WTC11 (cell line): Measurements from ENCODE around the gene LDLRAD3.

ENCODE experiments used
- ETV6 ChIP-seq: sonication (generic); formaldehyde crosslinking; IDR thresholded peaks from 2 replicates; pipeline ENCODE4 v1.8.1; 2022; ENCODE audit warnings: mild to moderate bottlenecking, missing genetic modification reagents
- GABPB1 ChIP-seq: sonication (generic); formaldehyde crosslinking; IDR thresholded peaks from 2 replicates; pipeline ENCODE4 v1.8.1; 2023; ENCODE audit warnings: mild to moderate bottlenecking, missing genetic modification reagents
- NFYB ChIP-seq: sonication (generic); formaldehyde crosslinking; conservative IDR thresholded peaks from 2 replicates; pipeline ENCODE4 v1.8.0; 2022; ENCODE audit warnings: low read depth, missing genetic modification reagents
- NR2C2 ChIP-seq: sonication (generic); formaldehyde crosslinking; IDR thresholded peaks from 2 replicates; pipeline ENCODE4 v1.8.0; 2022; ENCODE audit warnings: mild to moderate bottlenecking, missing genetic modification reagents
- RELA ChIP-seq: sonication (generic); formaldehyde crosslinking; IDR thresholded peaks from 2 replicates; pipeline ENCODE4 v1.8.1; 2022; ENCODE audit warnings: missing genetic modification reagents, mild to moderate bottlenecking, borderline replicate concordance
- TEAD1 ChIP-seq: sonication (generic); formaldehyde crosslinking; IDR thresholded peaks from 2 replicates; pipeline ENCODE4 v1.8.0; 2022; ENCODE audit warnings: mild to moderate bottlenecking, missing genetic modification reagents
- ZNF138 ChIP-seq: sonication (generic); formaldehyde crosslinking; conservative IDR thresholded peaks from 2 replicates; pipeline ENCODE4 v1.8.1; 2022; ENCODE audit warnings: mild to moderate bottlenecking, moderate library complexity, missing genetic modification reagents
- TF ChIP-seq, protein P1 (sequence below): fragments of 250-450 bp; sonication (Bioruptor Pico); conservative IDR thresholded peaks from 2 replicates; pipeline ENCODE4 v1.9.0; 2021; ENCODE audit warnings: mild to moderate bottlenecking
- TF ChIP-seq, protein P2 (sequence below): fragments of 200-600 bp; IDR thresholded peaks from 2 replicates; pipeline ENCODE4 v1.8.0; 2022; ENCODE audit warnings: antibody characterized with exemption
- TF ChIP-seq, protein P3 (sequence below): sonication (generic); formaldehyde crosslinking; IDR thresholded peaks from 2 replicates; pipeline ENCODE4 v1.8.1; 2023; ENCODE audit warnings: mild to moderate bottlenecking, missing genetic modification reagents, moderate library complexity
- TF ChIP-seq, protein P4 (sequence below): sonication (generic); formaldehyde crosslinking; IDR thresholded peaks from 2 replicates; pipeline ENCODE4 v1.8.1; 2022; ENCODE audit warnings: low read depth, mild to moderate bottlenecking, moderate library complexity, missing genetic modification reagents, borderline replicate concordance
- TF ChIP-seq, protein P5 (sequence below): sonication (generic); formaldehyde crosslinking; IDR thresholded peaks from 2 replicates; pipeline ENCODE4 v1.8.0; 2023; ENCODE audit warnings: missing genetic modification reagents
- TF ChIP-seq, protein P6 (sequence below): sonication (generic); formaldehyde crosslinking; IDR thresholded peaks from 2 replicates; pipeline ENCODE4 v1.8.1; 2023; ENCODE audit warnings: mild to moderate bottlenecking, missing genetic modification reagents, borderline replicate concordance
- TF ChIP-seq, protein P7 (sequence below): sonication (generic); formaldehyde crosslinking; conservative IDR thresholded peaks from 2 replicates; pipeline ENCODE4 v1.8.1; 2022; ENCODE audit warnings: mild to moderate bottlenecking, missing genetic modification reagents

DNA sequence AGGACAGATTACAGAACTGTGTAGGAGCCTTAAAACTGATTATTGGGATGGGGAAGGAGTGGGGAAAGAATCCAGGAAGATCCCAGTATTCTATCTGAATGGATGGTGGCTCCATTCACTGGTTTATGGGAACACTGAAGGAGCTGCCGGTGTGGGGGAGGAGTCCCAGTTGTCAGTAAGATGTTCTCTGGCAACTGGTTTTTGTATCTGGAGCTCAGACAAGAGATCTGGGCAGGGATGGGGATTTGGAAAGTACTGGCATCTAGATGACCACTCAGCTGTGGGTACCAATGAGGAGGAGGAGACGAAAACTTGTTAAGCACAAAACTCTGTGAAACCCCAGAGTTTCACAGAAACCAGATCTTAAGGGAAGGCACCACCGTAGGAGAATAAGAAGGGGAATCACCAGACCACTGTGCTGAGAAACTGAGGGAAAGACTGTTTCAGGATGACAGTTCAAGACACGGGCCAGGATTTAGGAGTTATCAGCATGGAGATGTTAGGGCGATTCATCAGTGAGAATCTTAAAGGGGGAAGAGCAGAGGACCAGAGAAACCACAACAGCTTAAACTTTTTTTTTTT is 28.1 kb downstream of the LDLRAD3 start:
- TF ChIP-seq, protein P1, sequence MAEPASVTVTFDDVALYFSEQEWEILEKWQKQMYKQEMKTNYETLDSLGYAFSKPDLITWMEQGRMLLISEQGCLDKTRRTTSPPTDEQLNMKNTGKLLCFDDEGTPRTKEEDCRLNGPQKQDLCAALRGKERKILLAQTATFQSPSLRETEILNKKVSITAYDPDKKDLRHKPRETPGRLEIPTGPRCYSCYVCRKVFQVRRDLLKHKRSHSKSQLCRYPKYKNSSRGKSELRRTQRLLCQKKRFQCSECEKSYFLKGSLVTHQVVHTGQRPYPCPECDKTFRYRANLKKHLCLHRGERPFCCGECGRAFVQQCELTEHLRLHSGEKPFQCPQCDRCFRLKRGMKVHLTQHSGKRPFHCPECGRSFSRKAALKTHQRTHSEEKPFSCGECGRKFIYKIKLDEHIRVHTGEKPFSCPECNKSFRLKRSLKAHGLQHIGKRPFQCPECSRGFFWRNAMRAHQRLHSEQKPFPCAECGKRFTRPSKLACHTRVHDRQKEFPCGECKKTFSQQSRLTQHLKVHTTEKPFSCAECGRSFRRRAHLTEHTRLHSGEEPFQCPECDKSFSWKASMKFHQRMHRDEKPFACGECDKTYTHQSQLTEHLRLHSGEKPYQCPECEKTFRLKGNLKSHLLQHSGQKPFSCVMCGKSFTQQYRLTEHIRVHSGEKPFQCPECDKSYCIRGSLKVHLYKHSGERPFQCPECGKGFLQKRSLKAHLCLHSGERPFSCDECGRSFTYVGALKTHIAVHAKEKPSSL (CRISPR knock-in tag) = no peak
- TF ChIP-seq NR2C2 (CRISPR knock-in tag) (no peak), TEAD1 (CRISPR knock-in tag) (no peak), ETV6 (CRISPR knock-in tag) (no peak), ZNF138 (CRISPR knock-in tag) (no peak), GABPB1 (CRISPR knock-in tag) (no peak), NFYB (no peak), RELA (CRISPR knock-in tag) (no peak)
- TF ChIP-seq, protein P2, sequence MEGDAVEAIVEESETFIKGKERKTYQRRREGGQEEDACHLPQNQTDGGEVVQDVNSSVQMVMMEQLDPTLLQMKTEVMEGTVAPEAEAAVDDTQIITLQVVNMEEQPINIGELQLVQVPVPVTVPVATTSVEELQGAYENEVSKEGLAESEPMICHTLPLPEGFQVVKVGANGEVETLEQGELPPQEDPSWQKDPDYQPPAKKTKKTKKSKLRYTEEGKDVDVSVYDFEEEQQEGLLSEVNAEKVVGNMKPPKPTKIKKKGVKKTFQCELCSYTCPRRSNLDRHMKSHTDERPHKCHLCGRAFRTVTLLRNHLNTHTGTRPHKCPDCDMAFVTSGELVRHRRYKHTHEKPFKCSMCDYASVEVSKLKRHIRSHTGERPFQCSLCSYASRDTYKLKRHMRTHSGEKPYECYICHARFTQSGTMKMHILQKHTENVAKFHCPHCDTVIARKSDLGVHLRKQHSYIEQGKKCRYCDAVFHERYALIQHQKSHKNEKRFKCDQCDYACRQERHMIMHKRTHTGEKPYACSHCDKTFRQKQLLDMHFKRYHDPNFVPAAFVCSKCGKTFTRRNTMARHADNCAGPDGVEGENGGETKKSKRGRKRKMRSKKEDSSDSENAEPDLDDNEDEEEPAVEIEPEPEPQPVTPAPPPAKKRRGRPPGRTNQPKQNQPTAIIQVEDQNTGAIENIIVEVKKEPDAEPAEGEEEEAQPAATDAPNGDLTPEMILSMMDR = no peak
- TF ChIP-seq, protein P3, sequence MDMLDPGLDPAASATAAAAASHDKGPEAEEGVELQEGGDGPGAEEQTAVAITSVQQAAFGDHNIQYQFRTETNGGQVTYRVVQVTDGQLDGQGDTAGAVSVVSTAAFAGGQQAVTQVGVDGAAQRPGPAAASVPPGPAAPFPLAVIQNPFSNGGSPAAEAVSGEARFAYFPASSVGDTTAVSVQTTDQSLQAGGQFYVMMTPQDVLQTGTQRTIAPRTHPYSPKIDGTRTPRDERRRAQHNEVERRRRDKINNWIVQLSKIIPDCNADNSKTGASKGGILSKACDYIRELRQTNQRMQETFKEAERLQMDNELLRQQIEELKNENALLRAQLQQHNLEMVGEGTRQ (CRISPR knock-in tag) = no peak
- TF ChIP-seq, protein P4, sequence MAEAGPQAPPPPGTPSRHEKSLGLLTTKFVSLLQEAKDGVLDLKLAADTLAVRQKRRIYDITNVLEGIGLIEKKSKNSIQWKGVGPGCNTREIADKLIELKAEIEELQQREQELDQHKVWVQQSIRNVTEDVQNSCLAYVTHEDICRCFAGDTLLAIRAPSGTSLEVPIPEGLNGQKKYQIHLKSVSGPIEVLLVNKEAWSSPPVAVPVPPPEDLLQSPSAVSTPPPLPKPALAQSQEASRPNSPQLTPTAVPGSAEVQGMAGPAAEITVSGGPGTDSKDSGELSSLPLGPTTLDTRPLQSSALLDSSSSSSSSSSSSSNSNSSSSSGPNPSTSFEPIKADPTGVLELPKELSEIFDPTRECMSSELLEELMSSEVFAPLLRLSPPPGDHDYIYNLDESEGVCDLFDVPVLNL = no peak
- TF ChIP-seq, protein P5, sequence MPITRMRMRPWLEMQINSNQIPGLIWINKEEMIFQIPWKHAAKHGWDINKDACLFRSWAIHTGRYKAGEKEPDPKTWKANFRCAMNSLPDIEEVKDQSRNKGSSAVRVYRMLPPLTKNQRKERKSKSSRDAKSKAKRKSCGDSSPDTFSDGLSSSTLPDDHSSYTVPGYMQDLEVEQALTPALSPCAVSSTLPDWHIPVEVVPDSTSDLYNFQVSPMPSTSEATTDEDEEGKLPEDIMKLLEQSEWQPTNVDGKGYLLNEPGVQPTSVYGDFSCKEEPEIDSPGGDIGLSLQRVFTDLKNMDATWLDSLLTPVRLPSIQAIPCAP (CRISPR knock-in tag) = no peak
- TF ChIP-seq, protein P6, sequence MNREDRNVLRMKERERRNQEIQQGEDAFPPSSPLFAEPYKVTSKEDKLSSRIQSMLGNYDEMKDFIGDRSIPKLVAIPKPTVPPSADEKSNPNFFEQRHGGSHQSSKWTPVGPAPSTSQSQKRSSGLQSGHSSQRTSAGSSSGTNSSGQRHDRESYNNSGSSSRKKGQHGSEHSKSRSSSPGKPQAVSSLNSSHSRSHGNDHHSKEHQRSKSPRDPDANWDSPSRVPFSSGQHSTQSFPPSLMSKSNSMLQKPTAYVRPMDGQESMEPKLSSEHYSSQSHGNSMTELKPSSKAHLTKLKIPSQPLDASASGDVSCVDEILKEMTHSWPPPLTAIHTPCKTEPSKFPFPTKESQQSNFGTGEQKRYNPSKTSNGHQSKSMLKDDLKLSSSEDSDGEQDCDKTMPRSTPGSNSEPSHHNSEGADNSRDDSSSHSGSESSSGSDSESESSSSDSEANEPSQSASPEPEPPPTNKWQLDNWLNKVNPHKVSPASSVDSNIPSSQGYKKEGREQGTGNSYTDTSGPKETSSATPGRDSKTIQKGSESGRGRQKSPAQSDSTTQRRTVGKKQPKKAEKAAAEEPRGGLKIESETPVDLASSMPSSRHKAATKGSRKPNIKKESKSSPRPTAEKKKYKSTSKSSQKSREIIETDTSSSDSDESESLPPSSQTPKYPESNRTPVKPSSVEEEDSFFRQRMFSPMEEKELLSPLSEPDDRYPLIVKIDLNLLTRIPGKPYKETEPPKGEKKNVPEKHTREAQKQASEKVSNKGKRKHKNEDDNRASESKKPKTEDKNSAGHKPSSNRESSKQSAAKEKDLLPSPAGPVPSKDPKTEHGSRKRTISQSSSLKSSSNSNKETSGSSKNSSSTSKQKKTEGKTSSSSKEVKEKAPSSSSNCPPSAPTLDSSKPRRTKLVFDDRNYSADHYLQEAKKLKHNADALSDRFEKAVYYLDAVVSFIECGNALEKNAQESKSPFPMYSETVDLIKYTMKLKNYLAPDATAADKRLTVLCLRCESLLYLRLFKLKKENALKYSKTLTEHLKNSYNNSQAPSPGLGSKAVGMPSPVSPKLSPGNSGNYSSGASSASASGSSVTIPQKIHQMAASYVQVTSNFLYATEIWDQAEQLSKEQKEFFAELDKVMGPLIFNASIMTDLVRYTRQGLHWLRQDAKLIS (CRISPR knock-in tag) = no peak
- TF ChIP-seq, protein P7, sequence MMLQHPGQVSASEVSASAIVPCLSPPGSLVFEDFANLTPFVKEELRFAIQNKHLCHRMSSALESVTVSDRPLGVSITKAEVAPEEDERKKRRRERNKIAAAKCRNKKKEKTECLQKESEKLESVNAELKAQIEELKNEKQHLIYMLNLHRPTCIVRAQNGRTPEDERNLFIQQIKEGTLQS (CRISPR knock-in tag) = no peak
